Inflammatory macrophage treated with lipopolysaccharide for 1 hour (primary cell): Measurements from ENCODE around the gene AGPAT4.
"Not testable (repeated sequence)": the region's sequence is repeated elsewhere in the genome, so short reads cannot be mapped to it uniquely, and the experiment has no call there.

Experiments
- DNase-seq, 2 donors: peaks; one replicate each; pipeline ENCODE4 v3.0.0-alpha.2; 2020 to 2022

AGPAT4 gene, protein sequence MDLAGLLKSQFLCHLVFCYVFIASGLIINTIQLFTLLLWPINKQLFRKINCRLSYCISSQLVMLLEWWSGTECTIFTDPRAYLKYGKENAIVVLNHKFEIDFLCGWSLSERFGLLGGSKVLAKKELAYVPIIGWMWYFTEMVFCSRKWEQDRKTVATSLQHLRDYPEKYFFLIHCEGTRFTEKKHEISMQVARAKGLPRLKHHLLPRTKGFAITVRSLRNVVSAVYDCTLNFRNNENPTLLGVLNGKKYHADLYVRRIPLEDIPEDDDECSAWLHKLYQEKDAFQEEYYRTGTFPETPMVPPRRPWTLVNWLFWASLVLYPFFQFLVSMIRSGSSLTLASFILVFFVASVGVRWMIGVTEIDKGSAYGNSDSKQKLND

DNA sequence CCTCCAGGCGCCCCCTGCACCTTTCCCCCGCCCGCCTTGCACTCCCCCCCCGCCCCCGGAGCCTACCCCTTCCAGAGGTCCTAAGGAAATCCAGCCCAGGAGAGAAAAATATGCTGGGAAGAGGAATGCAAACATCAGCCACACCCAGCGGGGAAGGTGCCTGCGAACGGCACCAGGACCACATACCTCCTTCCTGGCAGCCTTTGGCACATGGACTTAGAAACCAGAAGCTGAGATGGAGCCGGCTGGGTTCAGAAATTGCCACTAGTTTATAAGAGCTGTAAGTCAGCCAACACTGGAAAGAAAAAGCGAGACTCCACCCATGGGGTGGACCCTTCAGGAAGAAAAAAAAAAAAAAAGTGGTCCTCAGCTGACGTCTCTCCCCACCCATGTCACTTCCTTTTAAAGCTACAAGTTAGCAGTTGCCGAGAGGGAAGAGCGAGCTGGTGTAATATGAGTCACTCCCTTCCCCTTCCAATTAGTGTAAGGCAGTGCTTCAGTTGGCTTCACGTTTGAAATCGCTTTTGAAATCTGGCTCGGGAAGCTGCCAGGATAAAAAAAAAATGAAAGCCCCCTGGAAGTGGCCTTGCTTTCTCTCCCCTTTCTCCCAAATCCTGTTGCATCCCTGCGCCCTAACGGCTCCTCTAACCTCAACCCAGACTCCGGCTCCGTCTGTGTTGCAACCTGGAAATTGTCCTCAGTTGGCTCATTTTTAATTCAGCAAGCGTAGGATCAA is at the start of gene AGPAT4:
Gene AGPAT4, minus strand, starts transcription at position 310 of the 736 bp plus-strand sequence. CDS start 41,848 bp downstream, outside the sequence.
- DNase-seq: peak; percentile 91 to 95

DNA sequence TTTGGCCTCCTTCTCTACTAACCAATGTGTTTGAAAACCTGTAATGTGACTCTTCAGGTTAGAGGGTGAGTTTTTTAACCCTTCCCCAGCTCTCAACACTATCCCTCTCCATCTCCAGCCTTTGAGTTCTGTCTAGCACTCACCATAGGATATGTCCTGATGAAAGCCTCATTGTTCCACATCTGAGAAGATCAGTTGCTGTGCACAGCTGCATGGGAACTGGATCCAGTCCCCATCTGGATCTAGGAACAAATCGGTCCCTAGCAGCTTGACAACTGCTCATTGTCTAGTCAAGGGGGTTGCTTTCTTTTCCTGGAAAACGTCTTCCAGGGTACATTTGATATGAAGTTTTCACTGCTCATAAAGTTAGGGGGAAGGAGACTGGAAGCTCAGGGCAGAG is 45.4 kb upstream of the AGPAT4 start:
- no peak for DNase-seq

DNA sequence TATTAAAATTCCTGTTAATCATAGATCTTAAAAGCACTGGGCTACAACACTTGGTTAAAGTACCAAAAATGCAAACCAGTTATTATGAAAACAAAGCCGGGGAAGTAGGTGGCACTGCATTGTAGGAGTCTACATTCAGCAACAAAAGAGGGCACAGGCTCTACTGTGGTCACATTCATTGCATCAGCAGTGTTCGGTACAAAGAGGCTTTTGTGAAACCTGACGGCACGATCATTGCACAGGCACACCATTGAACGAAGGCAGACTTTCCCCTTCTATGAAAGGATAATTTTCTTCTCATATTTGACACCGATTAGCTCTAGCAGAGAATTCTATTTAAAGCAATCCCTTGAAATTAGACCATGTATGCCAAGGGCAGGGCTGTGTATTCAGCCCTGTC is 44.6 kb upstream of the AGPAT4 start:
- no peak for DNase-seq

DNA sequence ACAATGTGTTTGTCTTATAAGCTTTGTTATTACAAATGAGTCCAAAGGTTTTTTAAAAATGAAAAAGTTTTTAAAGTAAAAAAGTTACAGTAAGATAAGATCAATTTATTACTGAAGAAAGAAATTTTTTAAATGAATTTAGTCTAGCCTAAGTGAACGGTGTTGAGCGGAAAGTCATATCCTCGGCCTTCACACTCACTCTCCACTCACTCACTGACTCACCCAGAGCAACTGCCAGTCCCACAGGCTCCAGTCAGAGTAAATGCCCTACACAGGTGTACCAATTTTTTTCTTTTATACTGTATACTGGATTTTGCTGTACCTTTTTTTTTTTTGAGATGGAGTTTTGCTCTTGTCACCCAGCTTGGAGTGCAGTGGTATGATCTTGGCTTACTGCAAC is 42.7 kb upstream of the AGPAT4 start:
- no peak for DNase-seq

DNA sequence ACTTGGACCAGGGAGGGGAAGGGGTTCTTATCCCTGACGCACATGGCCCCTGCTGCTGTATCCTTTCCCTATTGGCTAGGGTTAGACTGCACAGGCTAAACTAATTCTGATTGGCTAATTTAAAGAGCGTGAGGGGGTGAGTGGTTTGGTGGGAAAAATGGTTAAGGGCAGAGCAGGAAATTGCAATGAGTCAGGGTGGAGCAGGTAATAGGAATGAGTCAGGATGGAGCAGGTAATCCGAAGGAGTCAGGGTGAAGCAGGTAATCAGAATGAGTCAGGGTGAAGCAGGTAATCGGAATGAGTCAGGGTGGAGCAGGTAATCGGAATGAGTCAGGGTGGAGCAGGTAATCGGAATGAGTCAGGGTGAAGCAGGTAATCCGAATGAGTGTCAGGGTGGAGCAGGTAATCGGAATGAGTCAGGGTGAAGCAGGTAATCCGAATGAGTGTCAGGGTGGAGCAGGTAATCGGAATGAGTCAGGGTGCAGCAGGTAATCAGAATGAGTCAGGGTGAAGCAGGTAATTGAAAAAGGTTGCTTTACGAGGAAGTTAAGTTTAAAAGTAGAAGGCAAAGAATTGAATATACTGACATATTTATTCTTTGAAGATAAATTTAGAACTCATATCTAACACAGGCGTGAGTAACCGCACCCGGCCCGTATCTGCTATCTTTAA is 41.5 kb upstream of the AGPAT4 start:
- DNase-seq: not testable (repeated sequence)

DNA sequence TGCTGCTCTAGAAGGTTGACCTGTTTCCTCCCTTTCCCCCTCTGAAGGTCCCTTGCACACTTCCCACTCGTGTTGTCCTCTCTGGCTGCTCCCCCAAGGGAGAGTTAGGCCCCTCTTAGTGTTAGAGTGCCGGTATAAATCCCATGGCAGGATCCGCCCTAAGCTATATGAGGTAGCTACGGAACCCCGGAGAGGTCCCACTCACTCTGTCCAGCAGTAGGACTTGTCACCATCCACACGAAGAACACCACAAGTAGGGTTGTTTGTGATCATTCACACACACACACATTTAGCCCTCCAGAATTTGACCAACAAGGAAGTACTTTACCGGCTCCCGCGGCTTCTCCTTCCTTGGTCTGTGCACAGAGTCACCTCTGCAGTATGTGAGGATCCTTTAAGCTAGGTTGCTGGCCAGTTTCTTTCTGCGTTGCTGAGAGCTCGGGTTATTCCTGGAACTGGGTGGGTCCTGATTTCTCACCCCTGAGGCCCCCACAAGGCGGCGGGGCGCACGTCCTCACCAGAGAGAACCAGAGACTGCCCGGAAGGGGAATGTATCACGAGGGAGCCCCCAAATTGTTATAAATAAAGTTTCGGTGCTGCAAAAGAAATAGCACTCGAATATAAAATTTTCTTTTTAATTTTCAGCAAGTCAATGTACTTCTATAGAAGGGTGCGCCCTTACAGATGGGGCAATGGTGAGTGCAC is 40.8 kb upstream of the AGPAT4 start:
- DNase-seq: not testable (repeated sequence)

DNA sequence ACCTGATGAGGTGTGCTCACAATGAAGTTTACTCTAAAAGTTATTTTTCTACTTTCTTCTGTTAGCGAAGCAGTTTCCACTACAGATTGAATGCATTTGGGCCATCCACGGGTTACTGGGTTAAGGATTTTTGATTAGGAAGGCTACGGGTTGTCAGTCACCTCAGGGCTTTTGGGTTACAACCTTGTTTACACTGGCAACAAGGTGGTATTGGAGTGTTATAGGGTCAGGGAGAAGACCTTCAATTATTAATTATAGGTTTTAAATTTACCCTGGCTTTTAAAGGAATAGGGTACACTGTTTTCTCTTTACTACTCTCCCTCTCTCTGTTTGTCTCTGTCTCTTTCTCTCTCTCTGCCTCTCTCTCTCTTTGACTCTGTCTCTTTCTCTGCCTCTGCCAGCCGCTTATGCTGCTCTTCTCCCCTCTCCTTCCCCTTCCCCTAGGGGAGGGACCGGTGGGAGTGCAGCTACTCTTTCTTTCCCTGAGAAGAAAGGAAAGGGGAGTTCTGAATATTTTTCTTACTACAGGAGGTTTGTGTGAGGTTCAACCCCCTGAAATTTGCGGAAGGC is 40.2 kb upstream of the AGPAT4 start:
- DNase-seq: no peak

DNA sequence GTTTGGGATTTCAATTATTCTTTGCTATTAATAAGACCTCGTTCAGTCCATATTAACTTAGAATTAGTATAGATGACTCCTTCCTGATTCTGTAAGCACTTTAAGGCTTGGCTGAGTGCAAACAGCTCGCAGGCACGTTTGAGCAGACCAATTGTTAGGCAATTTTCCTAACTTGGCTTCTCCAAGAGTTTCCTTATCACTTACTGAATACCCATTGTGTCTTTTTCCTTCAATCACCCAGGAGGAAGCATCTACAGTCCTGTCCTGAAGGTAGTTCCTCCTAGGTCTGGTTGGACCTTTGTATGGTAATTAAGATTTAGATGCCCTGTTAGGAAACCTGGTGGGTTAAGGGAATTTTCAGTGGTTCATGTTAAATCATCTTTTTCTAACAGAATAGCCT is 39.6 kb upstream of the AGPAT4 start:
- DNase-seq: not testable (repeated sequence)

DNA sequence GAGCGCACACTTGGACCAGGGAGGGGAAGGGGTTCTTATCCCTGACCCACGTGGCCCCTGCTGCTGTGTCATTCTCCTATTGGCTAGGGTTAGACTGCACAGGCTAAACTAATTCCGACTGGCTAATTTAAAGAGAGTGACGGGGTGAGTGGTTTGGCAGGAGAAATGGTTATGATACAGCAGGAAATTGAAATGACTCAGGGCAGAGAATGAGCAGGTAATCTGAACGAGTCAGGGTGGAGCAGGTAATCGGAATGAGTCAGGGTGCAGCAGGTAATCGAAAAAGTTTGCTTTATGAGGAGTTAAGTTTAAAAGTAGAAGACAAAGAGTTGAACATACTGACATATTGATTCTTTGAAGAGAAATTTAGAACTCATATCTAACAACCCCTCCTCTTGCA is 35.9 kb upstream of the AGPAT4 start:
- not testable (repeated sequence) for DNase-seq

DNA sequence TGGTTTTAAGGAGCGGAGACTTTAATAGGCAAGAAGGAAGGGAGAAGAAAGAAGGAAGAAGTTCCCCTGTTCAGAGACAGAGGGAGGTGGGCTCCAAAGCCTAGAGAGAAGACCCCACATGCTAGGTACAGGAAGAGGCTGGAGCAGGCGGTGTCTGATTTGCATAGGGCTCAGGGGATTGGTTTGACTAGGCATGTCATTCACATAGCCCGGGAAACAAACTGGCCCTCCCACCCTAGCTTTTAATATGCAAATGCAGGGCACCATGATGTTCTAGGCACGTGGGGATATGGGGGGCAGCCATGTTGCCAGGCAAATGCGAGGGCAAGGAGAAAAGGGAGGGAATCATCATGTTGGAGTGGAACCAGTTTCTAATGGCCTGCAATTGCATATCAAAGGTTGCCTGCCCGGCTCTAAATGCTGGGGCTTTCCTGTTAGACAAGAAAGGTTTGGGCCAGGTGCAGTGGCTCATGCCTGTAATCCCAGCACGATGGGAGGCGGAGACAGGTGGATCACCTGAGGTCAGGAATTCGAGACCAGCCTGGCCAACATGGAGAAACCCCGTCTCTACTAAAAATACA is 34.3 kb upstream of the AGPAT4 start:
- DNase-seq: no peak

DNA sequence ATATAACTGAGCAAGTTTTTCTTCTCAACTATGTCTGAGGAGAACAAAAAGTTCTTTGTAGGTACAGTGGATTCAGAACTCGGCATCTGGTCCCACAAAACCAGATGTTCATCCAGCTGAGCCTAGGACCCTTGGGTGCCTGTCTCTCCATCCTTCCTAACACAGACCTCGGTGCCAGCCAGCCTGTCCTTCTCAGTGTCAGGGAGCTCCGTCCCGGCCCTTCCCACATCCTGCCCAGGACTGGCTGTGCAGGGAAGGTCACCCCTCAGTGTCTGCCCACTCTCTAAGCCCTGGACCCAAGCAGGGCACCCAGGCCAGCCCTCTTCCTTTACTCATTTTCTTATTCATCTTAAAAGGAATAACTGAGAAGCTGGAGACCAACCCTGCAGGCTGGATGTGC is 32.0 kb upstream of the AGPAT4 start:
- DNase-seq: no peak

DNA sequence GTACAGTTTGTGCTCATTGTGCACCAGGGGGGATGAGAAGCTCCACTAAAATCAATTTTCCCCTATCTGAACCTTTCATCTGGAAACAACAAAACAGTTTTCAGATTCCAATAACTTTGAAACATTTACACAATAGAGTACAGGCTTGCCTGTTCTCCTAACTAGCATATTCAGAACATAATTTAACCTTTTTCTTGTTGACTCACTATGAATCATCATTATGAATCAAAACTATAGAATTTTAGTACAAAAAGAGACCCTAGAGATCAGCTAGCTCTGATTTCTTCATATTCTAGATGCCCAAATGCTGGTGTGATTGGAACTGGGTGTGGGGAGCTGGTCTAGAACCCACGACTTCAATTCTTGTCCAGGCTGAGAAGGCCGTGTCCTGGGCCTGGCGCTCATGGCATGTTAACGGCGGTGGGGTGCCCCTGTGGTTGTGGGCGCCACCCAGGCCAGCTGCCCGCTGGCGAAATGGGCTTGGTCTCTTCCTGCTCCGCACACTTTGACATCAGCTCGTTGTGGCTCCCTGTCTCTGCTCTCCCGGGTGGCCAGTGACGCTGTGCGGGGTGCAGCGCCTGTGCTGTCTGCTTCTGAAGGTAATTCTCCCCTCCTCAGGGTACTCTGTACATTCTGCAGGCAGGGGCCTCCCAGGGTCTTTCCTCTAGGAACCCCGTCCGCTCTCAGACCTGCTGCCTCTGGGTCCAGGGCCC is 29.9 kb upstream of the AGPAT4 start:
- no peak for DNase-seq

DNA sequence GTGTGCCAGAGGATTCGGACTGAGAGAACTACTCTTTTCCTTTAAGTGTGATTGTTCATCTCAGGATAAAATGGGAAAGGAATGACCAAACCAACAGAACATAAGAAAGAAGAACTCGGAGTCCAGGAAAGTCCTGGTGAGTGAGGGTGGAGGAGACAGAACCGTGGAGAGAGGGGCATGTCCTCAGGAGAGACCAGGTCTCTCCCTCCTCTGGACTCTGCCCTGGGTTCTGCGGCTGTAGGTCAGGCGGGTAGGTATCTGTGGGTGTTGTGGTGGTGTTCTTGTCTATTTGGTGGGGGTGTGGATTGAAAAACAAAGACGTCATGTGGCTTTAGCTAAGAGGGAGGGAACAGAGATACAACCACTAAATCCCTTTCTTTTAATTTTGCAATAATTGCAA is 29.1 kb upstream of the AGPAT4 start:
- DNase-seq: no peak

DNA sequence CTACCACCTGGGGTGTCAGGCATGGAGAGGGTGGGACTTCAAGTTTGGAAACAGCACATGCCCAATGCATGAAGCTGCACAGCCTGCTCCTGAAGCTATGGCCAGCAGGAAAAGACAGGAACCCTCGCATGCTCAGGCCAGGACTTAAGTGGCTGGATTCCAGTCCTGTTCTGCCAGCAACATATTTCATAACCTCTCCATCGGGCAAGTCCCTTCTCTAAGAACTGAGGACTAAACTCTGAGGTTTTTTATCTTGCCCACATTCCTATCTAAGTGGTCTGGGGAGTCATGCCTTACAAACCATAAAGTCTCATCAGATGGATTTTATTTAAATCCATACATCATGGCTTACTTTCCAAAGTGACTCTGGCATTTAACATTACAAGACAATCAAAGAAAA is 27.5 kb upstream of the AGPAT4 start:
- no peak for DNase-seq

DNA sequence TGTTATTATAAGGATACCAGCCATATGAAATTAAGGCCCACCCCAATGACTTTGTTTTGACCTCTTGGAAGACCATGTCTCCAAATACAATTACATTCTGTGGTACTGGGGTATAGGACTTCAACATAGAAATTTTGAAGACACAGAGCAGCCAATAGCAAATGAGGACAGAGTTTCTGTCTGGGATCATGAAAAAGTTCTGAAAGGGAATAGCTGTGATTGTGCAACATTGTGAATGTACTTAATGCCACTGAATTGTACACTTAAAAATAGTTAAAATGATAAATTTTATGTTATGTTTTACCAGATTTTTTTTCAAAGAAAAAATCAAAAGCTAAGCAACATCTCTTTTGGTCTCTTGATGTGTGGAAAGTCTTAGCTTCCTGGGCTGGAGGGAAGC is 27.0 kb upstream of the AGPAT4 start:
- no peak for DNase-seq

DNA sequence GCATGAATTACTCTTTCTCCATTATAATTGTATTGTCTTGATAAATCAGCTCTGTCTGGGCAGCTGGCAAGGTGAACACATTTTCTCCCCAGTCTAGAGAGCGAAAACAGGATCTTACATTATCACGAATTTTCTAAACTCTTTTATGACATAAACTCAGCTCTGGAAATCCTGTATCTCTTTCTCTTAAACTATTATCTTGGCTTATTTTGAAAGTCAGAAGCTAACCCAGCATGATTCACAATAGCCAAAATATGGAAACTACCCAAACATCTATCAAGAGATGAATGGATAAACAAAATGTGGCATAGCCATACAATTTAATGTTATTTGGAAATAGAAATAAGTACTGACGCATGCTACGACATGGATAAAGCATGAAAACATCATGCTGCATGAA is 25.9 kb upstream of the AGPAT4 start:
- DNase-seq: no peak

DNA sequence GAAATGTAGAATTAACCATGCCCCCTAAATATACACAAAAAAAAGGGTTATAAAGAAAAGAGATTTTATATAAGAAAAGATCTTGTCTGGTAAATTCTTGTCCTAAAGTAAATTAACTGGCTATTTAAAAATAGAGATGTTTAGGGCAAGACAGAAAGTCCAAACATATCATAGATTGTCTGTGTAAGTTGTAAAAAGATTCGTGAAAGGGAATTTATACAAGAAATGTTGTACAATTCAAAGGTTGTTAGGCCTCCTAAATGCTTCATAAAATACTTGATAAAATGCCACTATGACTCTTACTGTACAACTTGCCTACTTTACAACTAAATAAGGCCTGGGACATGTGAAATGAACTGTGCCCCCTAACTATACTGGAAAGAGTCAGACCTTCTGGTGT is 21.9 kb upstream of the AGPAT4 start:
- no peak for DNase-seq

DNA sequence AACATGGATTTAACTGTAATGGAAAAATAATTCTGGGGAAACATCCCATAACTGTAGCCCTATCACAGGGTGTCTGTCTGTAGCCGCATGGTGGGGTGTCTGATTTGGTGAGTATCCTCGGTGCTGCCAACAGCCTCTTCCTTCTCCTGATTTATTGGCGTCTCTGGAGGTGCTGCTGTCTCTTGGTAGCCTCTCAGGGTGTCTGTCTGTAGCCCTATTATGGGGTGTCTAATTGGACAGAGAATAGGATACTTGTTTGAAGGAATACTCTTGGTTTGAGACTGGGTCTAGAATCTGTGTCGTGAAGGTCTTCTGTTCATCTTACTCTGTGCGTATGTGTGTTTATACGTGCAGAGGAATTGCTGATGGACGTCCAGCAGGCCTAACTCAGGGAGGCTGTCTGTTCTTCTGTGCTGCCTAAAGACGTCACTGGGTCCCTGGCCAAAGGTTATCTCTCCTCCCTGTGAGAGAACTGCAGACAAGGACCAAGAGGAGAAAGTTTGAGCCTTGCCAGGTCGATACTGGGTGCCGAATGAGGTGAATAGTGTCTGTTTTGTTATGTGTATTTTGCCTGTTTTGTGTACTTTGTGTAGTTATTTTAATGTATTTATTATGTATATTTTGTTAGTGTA is 18.9 kb upstream of the AGPAT4 start:
- DNase-seq: no peak

DNA sequence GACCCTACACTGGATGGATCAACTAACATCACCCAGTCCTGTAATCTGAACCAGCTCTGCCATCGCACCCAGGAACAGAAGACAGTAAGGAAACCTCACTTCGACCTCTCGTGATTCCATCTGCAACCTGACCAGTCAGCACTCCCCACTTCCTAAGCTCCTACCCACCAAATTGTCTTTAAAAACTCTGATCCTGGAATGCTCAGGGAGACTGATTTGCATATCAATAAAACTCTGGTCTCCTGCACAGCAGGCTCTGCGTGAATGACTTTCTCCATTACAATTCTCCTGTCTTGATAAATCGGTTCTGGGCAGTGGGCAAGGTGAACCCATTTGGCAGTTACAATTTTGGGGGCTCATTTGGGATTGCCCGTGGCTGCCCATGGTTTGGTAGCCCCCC is 18.3 kb upstream of the AGPAT4 start:
- DNase-seq: no peak

DNA sequence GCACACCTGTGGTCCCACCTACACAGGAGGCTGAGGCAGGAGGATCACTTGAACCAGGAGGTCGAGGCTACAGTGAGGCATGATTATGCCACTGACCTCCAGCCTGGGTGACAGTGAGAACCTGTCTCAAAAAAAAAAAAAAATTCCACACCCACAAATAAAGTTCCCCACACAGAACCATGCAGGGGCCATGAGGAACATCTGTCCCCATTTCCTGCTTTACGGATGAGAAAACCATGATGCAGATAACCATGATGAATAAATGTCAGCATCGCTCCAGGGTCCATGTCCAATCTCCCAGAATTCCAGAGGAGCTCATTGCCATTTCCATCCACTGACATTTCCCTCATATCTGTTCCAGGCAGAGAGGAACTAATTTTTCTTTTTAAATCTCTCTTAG is 16.9 kb upstream of the AGPAT4 start:
- DNase-seq: peak; percentile 24 to 53

DNA sequence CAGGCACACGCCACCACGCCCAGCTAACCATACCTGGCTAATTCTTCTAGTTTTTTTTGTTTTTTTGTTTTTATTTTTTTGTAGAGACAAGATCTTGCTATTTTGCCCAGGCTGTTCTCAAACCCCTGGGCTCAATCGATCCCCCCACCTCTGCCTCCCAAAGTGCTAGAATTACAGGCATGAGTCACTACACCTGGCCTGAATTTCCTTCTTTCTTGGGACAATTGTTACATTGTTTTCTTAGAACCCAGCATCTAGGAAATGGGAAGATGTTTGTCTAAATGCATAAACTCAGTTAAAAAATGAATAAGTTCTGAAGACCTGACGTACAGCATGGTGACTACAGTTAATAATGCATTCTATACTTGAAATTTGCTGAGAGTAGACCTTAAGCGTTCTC is 10.8 kb upstream of the AGPAT4 start:
- no peak for DNase-seq
